M059J (cell line): ENCODE measurements around the gene KRT80. TPM values are rescaled to one million over a fixed set of nuclear protein-coding genes. Genes with fewer than 3 reads are reported as not detected.

ENCODE experiments used
- DNase-seq: peaks from one replicate; pipeline ENCODE4 v3.0.0-alpha.2; 2012; ENCODE audit warnings: low read depth
- total RNA-seq: library from RNA; depleted of rRNA; stranded (reverse); fragments of >200 nt; shearing (Covaris generic); gene quantifications from 2 replicates; pipeline ENCODE4 v1.2.3, GENCODE V29; 2014

KRT80 gene
- total RNA-seq, 1 experiment from 2014 or later: 52.7 TPM

DNA sequence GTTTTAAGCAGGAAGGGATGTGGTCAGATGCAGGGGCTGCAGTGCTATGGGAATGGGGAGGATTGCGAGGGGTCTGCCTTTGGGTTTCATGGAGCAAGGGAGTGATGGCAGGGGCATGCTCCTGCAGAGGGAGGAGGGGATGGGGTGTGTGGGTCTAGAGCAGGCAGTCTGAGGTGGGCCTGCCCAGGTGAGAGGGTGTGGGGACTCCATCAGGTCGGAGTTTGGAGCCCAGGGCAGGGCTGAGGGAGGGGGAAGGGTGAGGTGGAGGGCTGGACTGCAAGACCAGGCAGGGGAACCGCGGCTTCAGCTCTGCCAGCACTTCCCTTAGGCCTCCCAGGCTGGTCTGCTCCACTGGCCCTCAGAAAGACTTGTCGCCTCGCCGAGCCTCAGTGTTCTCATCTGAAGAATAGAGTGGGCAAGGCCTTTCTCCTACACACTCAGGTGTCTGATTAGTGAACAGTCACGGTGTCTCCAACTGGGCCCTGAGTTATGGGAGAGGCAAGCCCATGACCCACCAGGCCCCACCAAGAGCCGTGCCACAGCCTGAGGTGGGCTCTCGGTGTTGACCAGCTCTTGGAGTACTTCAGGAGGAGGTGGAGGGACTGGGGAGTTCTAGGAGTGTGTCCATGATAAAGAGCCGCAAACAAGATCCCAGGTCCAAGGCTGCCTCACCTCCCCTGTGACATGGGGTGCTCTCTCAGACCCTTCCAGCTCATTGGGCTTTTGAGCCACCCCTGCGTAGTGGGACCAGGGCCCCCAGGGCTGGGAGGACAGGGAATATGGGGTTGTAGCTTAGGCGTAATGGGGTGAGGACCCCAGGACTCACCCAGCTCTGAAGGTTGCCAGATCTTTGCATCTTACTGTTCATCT lies 20.1 kb upstream of the KRT80 start:
- DNase-seq: no peak

- DNase-seq: no peak
These were observed 19.3 kb upstream of the KRT80 start for GRCh38 chr12:52210925-52211650.

DNA sequence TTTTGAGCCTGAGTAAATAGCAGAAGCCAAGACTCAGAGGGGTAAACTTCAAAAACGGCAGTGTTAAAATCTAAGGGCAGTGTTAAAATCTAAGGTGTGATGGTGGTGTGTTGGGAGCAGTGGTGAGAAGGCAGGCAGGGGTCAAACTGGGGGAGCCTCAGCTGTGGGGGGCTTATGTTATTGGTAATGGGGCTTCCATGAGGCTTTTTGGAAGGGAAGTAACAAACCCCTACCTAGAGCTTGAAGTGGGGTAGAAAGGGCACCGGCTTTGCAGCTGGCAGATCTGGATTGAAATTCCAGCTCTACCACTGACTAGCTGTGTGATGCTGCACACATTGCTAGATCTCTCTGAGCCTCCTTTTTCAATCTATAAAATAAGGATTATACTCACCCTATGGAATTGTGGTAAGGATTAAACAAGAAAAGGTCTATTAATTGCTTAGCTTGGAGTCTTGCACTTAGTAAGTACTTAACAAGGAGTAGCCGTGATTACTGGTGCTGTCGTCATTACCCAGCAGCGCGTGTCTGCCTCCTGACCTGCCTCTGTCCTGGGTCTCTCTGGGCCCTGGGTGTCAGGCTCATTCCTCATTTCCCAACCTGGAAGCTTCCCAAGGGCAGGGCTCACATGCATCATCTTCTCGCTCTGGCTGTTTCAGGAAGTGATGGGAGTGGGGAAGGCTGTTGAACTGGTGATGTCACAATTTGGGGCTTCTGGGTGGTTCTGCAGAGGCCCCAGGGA lies 18.5 kb upstream of the KRT80 start:
- peak; percentile 69 for DNase-seq

DNA sequence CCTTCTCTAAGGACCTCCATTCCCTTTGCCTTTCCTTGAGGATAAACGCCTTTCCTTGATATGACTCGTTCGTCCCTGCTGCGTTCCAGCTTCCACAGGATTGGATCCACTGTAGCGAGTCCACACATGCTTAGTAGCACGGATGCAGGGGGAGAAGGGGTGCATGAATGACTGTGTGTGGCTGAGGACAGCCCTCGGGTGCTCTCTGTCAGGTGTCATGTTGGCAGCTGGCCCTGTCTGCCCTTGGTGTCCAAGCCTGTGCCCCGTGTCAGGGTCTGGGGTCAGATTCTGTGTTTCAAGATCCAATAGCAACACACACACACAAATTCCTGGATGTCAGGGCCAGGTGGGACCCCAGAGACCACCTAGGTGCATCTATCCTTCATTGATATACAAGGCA lies 17.5 kb upstream of the KRT80 start:
- DNase-seq: no peak

- no peak for DNase-seq
These were observed 16.8 kb upstream of the KRT80 start for GRCh38 chr12:52208424-52209165.

DNA sequence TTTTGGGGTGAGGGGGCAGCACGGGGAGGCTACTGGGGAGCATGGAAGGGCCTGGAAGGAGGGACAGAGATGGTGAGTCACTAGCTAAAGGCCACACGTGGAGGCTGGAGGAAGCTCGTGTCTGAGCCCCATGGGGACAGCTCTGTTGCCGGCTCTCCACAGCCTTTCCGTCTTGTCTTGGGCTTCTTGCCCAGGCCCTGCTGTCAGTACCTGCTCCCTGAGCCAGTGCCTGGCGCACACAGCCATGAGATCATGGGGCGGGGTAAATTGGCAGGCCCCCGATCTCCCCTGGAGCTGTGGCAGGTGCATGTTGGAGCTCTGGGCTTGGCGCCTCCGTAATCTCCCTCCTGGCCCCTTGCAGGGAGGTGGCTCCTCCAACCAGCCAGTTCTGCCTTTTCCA lies 16.1 kb upstream of the KRT80 start:
- peak; percentile 91 for DNase-seq

- DNase-seq: peak; percentile 45
These were observed 15.3 kb upstream of the KRT80 start for GRCh38 chr12:52207106-52207505.

- peak; percentile 64 for DNase-seq
These were observed 14.7 kb upstream of the KRT80 start for GRCh38 chr12:52206304-52207040.

DNA sequence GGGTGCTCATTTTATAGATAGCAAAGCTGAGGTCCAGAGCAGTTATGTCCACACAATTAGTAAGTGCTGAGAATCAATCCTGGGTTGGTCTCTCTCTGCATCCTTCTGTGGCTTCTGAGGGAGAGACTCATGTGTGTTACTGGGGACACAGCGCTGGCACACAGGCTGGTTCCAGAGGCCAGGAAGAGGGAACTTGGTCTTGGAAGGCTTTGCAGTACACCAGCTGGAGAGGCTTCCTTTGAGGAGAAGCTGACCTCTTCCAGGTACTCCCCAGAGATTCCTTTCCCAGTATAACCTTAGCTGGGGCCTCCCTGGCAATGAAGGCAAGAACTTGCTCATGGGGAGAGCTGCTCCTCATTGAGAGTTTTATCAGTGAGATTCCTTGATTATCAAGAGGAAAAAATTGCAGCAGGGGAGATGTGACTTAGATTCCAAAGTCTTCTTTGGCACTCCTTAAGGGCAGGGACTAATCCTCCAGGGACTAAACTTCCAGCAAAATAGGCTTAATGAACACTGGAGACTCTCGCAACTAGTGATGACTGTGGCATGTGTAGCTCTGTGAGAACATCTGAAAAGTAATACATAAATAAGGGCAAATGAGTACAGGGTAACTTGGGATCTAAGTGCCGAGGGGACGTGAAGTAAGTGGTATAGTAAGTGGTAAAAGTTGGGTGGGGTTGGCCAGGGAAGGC lies 13.9 kb upstream of the KRT80 start:
- no peak for DNase-seq

GRCh38 chr12:52204931-52205505 lies 13.2 kb upstream of the KRT80 start:
- DNase-seq: no peak

DNA sequence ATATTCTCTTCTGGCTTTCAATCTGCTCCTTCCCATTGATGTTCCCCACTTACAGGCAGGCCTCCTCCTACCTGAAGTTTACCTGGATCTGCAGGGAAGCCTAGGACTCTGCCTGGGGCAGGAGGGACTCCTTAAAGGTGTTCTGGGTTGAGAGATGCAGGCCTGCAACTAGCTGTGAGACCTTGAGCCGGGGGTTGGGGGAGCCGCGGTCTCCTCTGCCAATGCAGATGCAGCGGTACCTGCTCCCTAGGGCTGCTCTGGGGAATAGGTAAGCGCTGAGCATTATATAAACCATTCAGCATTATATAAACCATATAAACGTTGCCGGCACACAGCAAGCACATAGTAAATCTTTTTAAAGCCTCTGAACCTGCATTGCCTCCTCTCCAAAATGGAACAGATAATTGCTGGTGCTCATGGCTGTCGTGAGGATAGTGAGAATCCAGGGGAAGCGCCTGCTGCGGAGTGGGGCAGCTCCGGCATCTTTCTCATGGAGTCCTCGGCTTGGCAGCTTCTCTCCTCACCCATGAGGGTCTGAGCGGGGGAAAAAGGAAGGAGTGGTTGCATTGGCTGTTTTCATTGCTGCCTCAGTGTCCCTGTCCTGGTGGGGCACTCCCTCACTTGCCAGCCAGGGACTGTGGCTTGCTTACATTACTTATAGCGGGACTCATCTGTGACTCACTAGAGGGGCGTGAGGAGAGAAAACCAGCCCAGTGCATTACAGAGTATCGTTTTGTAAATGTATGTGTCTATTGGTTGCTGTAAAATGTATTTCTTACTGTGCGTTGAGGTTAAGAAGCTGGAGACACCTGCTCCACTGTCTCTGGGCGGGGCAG lies 12.5 kb upstream of the KRT80 start:
- no peak for DNase-seq

DNA sequence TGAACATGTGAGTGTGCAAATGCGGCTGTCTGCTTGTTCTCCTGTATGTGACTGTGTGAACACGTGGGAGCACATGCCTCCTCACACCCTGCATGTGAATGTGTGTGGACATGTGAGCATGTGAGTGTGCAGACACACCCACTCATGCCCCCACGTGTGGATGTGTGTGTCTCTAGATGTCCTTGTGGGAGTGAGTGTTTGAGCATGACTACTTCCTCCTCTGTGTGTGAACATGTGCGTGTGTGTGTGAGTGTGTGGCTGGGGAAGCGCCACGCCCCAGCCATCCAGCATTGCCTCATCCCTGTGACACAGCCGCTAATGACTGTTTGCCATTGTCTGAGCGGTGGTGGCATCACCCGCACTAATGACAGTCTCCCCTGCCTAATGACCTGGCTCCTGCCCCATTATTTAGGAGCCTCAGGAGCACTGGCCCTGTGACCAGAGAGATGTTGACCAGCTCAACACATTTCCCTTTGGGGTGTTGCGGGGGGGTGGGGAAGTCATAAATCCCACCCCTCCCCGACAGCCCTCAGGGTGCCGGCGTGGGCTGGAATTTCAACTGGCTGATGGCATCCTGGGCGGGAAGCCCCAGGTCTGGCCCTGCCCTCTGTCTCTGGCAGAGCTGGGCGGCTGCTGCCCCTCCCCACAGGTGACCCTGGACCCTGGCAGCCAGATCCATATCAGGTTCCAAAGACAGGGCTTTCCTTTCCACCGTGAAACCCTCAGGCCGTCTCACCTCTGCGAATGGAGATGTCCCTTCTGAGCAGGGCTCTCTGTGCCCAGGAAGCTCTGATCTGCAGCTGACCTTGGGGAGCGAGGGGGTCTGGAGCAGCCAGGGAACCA lies 11.5 kb upstream of the KRT80 start:
- DNase-seq: peak; percentile 90

- no peak for DNase-seq
These were observed 10.7 kb upstream of the KRT80 start for GRCh38 chr12:52202361-52203078.

- no peak for DNase-seq
These were observed 9.6 kb upstream of the KRT80 start for GRCh38 chr12:52201451-52201839.

- no peak for DNase-seq
These were observed 9.1 kb upstream of the KRT80 start for GRCh38 chr12:52200781-52201450.

GRCh38 chr12:52200086-52200780 lies 8.4 kb upstream of the KRT80 start:
- DNase-seq: no peak
